HEK293 (cell line): ENCODE data around the gene CCDC9B.

Experiments used
- CTCF ChIA-PET: fragments of 350-600 bp; formaldehyde crosslinking; extraction: SDS; loops from one replicate; lab custom pipeline; 2021; ENCODE audit warnings: antibody characterized with exemption; lab: Yijun Ruan, JAX
- POLR2A ChIA-PET: fragments of 300-600 bp; formaldehyde crosslinking; extraction: SDS; loops from one replicate; lab custom pipeline; 2020; ENCODE audit warnings: antibody characterized with exemption, inconsistent platforms; lab: Yijun Ruan, JAX
- H3K27ac ChIP-seq: fragments of 200-500 bp; sonication (Bioruptor generic); 2 replicates; pipeline ENCODE4 v1.5.1; 2014; ENCODE audit warnings: low read depth, low read length, control low read depth, inconsistent platforms; ENCODE audit errors: extremely low read depth
- H3K36me3 ChIP-seq, 2 experiments: fragments of 200-500 bp in 1 of 2; sonication (Bioruptor generic) in 1 of 2; 1 replicate in 1 of 2; 2 replicates in 1 of 2; pipeline ENCODE4 v1.5.1; 2014 to 2017; ENCODE audit warnings: inconsistent platforms in 2 of 2, low read length in 2 of 2; ENCODE audit not compliant: control insufficient read depth in 2 of 2, insufficient read depth in 1 of 2
- H3K4me1 ChIP-seq: fragments of 200-500 bp; sonication (Bioruptor generic); 2 replicates; pipeline ENCODE4 v1.5.1; 2014; ENCODE audit warnings: mild to moderate bottlenecking, low read length, inconsistent platforms; ENCODE audit not compliant: control insufficient read depth, insufficient read depth
- H3K4me3 ChIP-seq: 2 replicates; pipeline ENCODE4 v1.5.1; 2011; ENCODE audit warnings: low read depth, mild to moderate bottlenecking, control low read depth, low read length, moderate library complexity
- H3K9me3 ChIP-seq: fragments of 200-500 bp; sonication (Bioruptor generic); 2 replicates; pipeline ENCODE4 v1.5.1; 2014; ENCODE audit warnings: low read depth, low read length, inconsistent platforms; ENCODE audit not compliant: control insufficient read depth, insufficient read depth
- BCL6B ChIP-seq: fragments of 450-650 bp; formaldehyde crosslinking; IDR thresholded peaks from 2 replicates; pipeline ENCODE4 v1.5.1; 2017; ENCODE audit warnings: missing biosample characterization, missing genetic modification characterization
- GLIS1 ChIP-seq: fragments of 450-650 bp; formaldehyde crosslinking; IDR thresholded peaks from 2 replicates; pipeline ENCODE4 v1.5.1; 2016; ENCODE audit warnings: missing biosample characterization, missing genetic modification characterization
- MZF1 ChIP-seq: fragments of 450-650 bp; formaldehyde crosslinking; IDR thresholded peaks from 2 replicates; pipeline ENCODE4 v1.5.1; 2017; ENCODE audit warnings: missing biosample characterization, missing genetic modification characterization, borderline replicate concordance
- PRDM10 ChIP-seq: fragments of 450-650 bp; formaldehyde crosslinking; IDR thresholded peaks from 2 replicates; pipeline ENCODE4 v1.5.1; 2016; ENCODE audit warnings: missing biosample characterization, missing genetic modification characterization
- ZBTB7A ChIP-seq: fragments of 450-650 bp; formaldehyde crosslinking; IDR thresholded peaks from 2 replicates; pipeline ENCODE4 v1.5.1; 2016; ENCODE audit warnings: low read depth, missing biosample characterization, missing genetic modification characterization
- ZNF132 ChIP-seq: fragments of 450-650 bp; formaldehyde crosslinking; IDR thresholded peaks from 2 replicates; pipeline ENCODE4 v1.5.1; 2017; ENCODE audit warnings: missing biosample characterization, missing genetic modification characterization, borderline replicate concordance
- ZNF16 ChIP-seq: fragments of 450-650 bp; formaldehyde crosslinking; IDR thresholded peaks from 2 replicates; pipeline ENCODE4 v1.5.1; 2016; ENCODE audit warnings: low read depth, missing biosample characterization, missing genetic modification characterization
- ZNF19 ChIP-seq: fragments of 450-650 bp; formaldehyde crosslinking; IDR thresholded peaks from 2 replicates; pipeline ENCODE4; 2016; ENCODE audit warnings: missing biosample characterization, missing genetic modification characterization, low read depth
- ZNF2 ChIP-seq: fragments of 450-650 bp; formaldehyde crosslinking; IDR thresholded peaks from 2 replicates; pipeline ENCODE4 v1.5.1; 2016; ENCODE audit warnings: missing biosample characterization, missing genetic modification characterization
- ZNF211 ChIP-seq: fragments of 450-650 bp; formaldehyde crosslinking; IDR thresholded peaks from 2 replicates; pipeline ENCODE4 v1.5.1; 2016; ENCODE audit warnings: low read depth, missing biosample characterization, missing genetic modification characterization
- ZNF214 ChIP-seq: fragments of 450-650 bp; formaldehyde crosslinking; IDR thresholded peaks from 2 replicates; pipeline ENCODE4 v1.5.1; 2017; ENCODE audit warnings: missing biosample characterization, mild to moderate bottlenecking, missing genetic modification characterization, borderline replicate concordance
- ZNF248 ChIP-seq: fragments of 450-650 bp; formaldehyde crosslinking; IDR thresholded peaks from 2 replicates; pipeline ENCODE4 v1.5.1; 2017; ENCODE audit warnings: missing biosample characterization, missing genetic modification characterization
- ZNF580 ChIP-seq: fragments of 450-650 bp; formaldehyde crosslinking; IDR thresholded peaks from 2 replicates; pipeline ENCODE4 v1.5.1; 2016; ENCODE audit warnings: missing biosample characterization, missing genetic modification characterization
- ZNF792 ChIP-seq: fragments of 450-650 bp; formaldehyde crosslinking; IDR thresholded peaks from 2 replicates; pipeline ENCODE4 v1.5.1; 2016; ENCODE audit warnings: missing biosample characterization, missing genetic modification characterization
- TF ChIP-seq, protein P1 (sequence below): fragments of 450-650 bp; formaldehyde crosslinking; IDR thresholded peaks from 2 replicates; pipeline ENCODE4 v1.5.1; 2016; ENCODE audit warnings: missing biosample characterization, missing genetic modification characterization
- TF ChIP-seq, protein P2 (sequence below): fragments of 450-650 bp; formaldehyde crosslinking; conservative IDR thresholded peaks from 2 replicates; pipeline ENCODE4 v1.5.1; 2016; ENCODE audit warnings: low read depth, missing biosample characterization, missing genetic modification characterization

The CCDC9B gene

GRCh38 chr15:40353697-40354096 is 13.0 kb upstream of the CCDC9B start:
- CTCF ChIA-PET: interaction anchor here (0.6 to 1.1 kb wide), 4 partner anchors 9 to 157 kb away, joined by 3 to 5 read pairs (median 4); no protein-coding TSS in a partner anchor
- no peak for TF ChIP-seq BCL6B (tag by site-specific recombination)
- TF ChIP-seq GLIS1 (tag by site-specific recombination): 0 out of 2 replicates have a peak, but pooled peaks have one; percentile 7
- TF ChIP-seq, all 188 proteins: peak for 1
- Histone ChIP-seq H3K4me3 (no peak overlapping the region), H3K9me3 (no peaks in the 10 kb centered on the region), H3K4me1 (0 out of 2 replicates have a peak, but pooled peaks cover 4% of the 10 kb centered on the region), H3K36me3 (no peaks in the 10 kb centered on the region), H3K27ac (no peak overlapping the region)
- POLR2A ChIA-PET: no interaction called here

- H3K9me3 ChIP-seq: no peaks in the 10 kb centered on the region
- no peak overlapping the region for H3K4me3 ChIP-seq
- H3K27ac ChIP-seq: no peak overlapping the region
- no peaks in the 10 kb centered on the region for H3K36me3 ChIP-seq
- 0 out of 2 replicates have a peak, but pooled peaks cover 4% of the 10 kb centered on the region for H3K4me1 ChIP-seq
- no peak for TF ChIP-seq ZNF580
- TF ChIP-seq ZNF792 (tag by site-specific recombination): no peak
- no peak for TF ChIP-seq ZBTB7A (tag by site-specific recombination)
- no peak for TF ChIP-seq PRDM10 (tag by site-specific recombination)
- TF ChIP-seq, protein P1, sequence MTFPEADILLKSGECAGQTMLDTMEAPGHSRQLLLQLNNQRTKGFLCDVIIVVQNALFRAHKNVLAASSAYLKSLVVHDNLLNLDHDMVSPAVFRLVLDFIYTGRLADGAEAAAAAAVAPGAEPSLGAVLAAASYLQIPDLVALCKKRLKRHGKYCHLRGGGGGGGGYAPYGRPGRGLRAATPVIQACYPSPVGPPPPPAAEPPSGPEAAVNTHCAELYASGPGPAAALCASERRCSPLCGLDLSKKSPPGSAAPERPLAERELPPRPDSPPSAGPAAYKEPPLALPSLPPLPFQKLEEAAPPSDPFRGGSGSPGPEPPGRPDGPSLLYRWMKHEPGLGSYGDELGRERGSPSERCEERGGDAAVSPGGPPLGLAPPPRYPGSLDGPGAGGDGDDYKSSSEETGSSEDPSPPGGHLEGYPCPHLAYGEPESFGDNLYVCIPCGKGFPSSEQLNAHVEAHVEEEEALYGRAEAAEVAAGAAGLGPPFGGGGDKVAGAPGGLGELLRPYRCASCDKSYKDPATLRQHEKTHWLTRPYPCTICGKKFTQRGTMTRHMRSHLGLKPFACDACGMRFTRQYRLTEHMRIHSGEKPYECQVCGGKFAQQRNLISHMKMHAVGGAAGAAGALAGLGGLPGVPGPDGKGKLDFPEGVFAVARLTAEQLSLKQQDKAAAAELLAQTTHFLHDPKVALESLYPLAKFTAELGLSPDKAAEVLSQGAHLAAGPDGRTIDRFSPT (tag by site-specific recombination): no peak
- no peak for TF ChIP-seq ZNF132
- TF ChIP-seq ZNF214 (tag by site-specific recombination): no peak
- TF ChIP-seq MZF1: no peak
- TF ChIP-seq ZNF248 (tag by site-specific recombination): no peak
- no peak for TF ChIP-seq ZNF19 (tag by site-specific recombination)
- TF ChIP-seq ZNF2: no peak
- no peak for TF ChIP-seq ZNF16 (tag by site-specific recombination)
- TF ChIP-seq ZNF211: no peak
- TF ChIP-seq, protein P2, sequence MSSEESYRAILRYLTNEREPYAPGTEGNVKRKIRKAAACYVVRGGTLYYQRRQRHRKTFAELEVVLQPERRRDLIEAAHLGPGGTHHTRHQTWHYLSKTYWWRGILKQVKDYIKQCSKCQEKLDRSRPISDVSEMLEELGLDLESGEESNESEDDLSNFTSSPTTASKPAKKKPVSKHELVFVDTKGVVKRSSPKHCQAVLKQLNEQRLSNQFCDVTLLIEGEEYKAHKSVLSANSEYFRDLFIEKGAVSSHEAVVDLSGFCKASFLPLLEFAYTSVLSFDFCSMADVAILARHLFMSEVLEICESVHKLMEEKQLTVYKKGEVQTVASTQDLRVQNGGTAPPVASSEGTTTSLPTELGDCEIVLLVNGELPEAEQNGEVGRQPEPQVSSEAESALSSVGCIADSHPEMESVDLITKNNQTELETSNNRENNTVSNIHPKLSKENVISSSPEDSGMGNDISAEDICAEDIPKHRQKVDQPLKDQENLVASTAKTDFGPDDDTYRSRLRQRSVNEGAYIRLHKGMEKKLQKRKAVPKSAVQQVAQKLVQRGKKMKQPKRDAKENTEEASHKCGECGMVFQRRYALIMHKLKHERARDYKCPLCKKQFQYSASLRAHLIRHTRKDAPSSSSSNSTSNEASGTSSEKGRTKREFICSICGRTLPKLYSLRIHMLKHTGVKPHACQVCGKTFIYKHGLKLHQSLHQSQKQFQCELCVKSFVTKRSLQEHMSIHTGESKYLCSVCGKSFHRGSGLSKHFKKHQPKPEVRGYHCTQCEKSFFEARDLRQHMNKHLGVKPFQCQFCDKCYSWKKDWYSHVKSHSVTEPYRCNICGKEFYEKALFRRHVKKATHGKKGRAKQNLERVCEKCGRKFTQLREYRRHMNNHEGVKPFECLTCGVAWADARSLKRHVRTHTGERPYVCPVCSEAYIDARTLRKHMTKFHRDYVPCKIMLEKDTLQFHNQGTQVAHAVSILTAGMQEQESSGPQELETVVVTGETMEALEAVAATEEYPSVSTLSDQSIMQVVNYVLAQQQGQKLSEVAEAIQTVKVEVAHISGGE (tag by site-specific recombination): no peak
- CTCF ChIA-PET: interaction anchor here (0.5 to 2.0 kb wide), 6 partner anchors 9 to 79 kb away, joined by 3 to 9 read pairs (median 3); partner anchors contain the start of gene PLCB2
- POLR2A ChIA-PET: no interaction called here
Measured at GRCh38 chr15:40352281-40352901, 11.7 kb upstream of the CCDC9B start.
